HG02588 (cell line): ENCODE measurements around the gene TRPM3.

Source experiments
- ATAC-seq: cut with Tn5 transposase; IDR thresholded peaks from one replicate; pipeline ENCODE4 v1.9.1; 2021; ENCODE audit warnings: mild to moderate bottlenecking, moderate library complexity; ENCODE audit not compliant: unreplicated experiment

Gene TRPM3

DNA sequence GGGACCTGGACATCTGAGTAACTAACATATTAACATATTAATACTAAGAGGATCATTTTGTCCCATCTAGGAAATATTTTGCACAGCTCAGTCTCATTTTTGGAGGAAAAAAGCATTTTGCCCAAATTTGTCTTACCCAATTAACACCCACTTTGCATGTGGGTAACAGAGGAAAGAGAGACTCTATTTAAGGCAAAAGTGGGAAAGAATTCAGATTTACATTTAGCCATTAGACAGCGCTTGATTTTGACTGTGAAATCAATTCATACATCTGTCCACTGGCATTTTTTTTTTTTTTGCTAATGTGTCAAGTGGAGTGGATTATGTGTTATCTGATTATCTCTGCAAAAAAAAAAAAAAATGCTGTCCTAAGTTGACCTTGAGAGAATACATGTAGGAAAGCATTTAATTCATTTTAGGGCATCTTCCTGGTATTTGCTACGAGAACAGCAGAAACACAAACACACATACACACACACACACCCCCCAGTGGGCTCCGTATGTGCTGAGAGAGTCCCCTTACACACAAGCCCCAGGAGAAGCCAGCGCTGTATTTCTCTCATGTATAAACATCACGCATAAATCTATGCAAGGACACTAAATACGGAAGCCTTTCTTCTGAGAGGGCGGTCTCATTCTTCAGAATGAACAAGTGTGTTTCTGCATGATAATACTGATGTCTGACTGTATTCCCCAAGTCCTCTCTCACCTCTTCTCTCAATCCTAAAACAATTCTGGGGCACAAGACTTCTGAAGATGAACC is 505.0 kb downstream of the TRPM3 start:
- no peak for ATAC-seq

DNA sequence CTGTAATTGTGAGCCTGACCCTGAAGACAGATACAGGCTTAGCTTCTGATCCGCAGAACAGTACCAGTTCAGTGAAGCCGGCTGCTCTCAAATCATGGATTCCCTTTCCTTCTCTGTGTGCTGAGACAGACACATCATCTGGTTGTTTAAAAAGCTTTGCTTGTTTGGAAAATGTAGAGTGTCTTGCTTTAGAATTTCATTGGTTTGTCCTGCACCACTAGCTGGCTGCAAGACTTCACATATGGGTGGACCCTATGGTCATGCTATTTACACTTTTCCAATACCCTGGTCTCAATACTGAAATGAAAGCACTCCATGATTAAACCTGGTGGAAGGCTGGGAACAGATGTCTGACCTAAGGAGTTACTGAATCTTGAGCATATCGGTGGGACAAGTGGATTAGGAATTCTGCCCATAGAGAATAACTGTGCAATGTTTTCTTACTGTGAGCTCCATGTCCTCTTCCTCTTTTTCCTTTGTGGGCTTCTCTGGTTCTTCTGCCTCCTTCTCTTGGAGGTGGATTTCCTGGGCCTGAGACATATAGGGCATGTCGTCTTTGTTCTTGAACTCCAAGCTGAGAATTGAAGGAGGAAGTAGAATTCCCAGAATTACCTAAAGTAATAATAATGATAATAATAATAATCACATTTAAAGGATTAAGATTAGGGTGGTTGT is 505.8 kb downstream of the TRPM3 start:
- no peak for ATAC-seq

DNA sequence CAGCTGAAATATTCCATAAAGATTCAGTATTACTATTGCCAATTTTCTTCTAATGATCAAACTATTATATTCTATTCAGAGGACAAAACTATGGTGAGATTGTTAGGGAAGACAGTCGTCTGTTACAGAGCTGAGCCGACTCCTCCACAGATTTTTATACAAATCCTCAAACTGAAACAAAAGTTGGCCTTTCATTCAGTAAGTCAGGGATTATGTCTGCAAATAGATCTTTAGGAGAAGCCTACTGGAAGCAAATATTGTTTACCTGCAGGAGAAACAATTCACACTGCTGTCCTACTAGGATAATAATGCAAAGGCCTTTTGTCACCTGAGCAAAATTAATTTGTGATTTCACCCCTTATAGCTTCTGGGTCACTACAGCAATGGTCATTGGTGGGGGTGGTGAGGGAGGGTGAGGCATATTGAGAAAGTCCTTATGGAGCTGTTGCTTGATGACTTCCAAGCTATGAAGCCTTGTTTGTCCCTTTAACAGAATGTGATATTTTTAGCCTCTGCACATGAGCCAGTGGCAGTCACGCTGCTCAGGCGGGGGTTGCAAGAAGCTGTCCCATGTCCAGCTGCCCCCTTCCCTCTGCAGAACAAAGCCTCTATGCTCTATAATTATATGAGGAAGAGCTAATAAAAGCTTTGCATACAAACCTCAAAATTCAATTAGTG is 506.5 kb downstream of the TRPM3 start:
- no peak for ATAC-seq

DNA sequence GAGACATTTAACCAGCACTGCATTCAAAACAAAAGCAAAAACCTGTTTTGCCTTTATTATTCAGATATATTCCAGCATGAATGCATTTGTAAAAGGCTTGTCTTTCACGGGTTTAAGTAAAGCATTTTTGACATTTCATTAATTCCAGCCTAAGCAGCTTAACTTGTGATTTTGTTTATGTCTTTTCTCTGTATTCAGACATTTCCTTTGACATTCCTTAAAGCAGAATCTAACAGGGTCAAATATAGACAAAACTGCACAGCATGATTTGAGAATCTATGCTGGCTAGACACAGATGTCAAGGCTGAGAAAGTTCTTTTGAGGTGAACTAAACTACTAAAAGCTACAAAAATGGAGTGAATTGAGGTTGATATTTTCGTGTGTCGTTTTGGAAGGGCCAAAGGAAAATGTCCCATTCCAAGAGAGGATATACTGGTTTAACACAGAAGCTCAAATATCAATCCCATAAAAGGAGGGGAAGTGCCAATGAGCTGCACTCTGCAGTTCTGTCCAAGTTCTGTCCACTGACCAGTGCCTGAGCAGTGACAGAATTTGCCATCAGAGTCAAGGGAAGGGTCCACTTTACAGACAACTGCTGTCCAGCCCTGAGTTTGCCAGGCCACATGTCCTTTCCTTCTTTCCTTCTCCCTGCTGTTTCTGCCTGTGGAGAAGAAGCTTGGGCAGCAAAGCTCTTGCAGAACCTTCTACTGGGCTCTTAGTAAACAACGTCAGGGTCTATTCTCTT is 508.2 kb downstream of the TRPM3 start:
- ATAC-seq = no peak

DNA sequence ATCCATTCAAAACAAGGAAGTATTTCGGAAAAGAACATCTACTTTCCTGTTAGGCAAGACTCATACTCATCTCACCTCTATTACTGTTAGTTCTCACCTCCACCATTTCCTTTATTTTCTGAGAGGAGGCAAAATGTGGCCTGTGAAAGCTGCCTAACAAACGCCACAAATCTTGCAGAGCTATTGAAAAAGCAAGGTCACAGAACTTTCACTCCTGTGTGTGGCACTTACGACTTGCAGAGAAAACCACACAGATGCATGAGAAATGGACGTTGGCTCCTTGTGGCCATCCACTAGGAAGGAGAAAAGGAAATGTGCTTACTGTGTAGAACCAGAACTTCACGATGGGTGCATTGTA is 511.2 kb downstream of the TRPM3 start:
- no peak for ATAC-seq

DNA sequence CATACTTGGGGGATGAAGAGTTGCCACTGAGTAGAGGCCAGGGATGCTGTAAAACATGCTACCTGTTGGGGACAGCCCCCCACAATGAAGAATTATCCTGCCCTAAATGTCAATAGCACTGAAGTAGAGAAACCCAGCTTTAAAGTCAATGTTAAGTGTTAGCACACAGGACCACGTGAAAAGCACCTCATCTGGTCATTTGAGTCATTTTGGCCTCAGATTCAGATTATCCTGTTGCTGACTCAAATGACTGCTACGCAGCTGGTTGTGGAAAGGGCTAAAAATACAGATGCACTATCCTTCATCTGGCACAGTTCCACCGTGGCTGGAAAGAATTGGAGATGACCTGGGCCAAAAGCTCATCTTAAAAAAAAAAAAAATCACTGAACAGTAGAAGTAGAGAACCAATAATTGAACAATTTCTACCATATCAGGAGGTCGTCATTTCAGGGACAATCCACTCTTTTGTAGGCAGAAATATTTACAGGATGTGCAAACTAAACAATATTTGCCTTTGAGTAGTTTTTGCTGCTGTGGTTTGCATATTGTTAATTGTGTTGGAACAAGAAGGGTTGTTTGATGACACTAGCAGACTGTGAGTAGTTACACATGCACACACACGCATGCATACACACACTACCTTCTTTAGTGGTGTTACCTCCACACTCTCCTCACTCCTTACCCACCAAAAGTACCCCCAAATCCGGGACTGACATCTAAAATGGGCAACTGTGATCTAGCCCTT is 511.7 kb downstream of the TRPM3 start:
- no peak for ATAC-seq

DNA sequence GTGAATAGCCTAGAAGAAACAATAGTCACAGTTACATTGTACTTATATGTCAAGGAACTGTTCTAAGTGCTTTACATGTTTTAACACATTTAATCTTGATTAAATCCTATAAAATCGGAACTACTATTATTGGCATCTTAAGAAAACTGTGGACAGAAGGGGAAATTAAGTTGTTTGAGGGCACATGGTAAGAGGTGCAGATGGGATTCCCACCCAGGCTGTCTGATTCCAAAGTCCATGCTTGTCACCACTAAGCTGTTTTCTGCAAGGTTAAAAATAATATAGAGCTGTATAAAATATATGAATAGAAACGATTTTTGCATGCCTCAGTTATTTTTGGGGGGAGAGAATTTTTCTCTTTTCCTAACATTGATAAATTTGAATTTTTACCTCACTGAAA is 512.4 kb downstream of the TRPM3 start:
- ATAC-seq = no peak

DNA sequence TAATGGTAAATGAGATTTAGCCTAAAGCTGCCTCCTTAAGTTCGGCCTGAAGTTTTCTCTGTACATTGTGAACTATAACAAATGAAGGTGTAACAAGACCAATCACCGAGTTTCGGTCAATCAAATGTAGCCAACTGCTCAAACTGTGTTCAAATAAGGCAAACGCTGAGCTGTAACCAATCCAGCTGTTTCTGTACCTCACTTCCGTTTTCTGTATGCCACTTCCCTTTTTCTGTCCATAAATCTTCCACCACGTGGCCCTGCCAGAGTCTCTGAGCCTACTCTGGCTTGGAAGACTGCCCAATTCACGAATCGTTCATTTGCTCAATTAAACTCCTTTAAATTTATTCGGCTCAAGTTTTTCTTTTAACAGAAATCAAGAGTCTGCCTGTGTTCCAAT is 513.5 kb downstream of the TRPM3 start:
- ATAC-seq = no peak

DNA sequence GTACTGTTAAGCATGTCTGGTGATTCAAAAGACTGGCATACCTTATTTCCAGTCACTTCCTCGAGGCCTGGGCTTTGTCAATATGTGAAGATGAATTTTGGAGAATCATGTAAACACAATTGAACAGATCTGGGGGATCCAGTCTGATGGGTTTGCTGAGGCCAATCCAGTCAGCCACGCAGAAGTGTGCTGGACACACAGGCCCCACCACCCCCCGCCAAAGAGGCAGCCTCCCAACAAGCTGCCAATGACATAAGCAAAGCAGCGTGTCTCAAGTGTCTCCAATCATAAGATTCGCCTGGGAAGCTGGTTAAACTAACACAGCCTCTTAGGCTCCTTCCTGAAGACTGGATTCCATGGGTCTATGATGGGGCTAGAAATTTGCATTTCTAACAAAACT is 514.1 kb downstream of the TRPM3 start:
- no peak for ATAC-seq

DNA sequence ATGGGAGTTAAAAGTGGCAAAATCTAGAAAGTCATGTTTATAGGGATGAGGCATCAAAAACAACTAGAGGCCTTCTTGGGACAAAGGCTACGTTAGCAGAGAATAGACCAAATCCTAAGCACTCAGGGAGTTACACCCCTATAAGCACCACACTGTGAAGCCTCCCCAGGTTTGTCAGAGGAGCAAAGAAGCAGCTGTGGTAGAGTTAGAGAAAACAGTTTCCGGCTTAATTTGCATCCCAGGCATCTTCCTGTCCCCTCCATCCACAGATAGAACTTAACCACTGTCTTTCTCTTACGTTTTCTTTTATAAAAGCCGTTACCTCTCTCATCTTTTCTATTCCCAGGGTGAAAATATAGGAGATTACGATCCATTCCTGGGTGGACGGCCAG is 518.4 kb downstream of the TRPM3 start:
- ATAC-seq = no peak

DNA sequence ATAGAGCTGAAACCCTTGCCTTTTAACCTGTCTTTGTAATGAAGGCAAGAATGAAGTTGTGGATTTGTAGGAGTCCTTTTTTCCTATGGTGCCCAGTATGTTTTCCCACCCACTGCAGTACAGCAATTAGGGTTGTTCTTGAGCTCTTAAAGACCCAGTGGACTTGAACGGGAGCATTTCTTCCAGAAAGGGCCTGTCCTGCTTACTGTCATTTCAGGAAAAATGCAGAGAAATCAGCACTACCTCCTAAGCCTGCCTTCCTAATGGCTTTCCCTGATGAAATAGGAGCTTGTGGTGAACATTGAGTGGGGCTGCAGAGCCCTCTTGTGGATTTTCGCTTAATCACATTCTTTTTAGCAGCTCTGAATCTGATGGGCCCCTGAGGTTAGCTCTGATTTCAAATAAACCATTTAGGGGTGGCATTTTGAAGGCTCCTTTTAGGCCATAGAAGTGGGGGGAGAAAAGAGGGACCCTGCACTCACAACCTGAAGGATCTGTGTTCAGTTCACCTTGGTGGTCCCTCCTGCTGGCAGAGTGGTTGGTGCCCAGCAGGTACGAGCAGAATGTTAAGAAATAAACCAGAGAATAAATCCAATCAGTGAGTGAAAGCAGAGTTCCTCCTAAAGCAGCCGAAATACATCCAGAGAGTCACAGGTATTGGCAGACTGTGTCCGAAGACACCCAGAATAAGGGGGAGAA is 519.0 kb downstream of the TRPM3 start:
- peak; percentile 87 for ATAC-seq

DNA sequence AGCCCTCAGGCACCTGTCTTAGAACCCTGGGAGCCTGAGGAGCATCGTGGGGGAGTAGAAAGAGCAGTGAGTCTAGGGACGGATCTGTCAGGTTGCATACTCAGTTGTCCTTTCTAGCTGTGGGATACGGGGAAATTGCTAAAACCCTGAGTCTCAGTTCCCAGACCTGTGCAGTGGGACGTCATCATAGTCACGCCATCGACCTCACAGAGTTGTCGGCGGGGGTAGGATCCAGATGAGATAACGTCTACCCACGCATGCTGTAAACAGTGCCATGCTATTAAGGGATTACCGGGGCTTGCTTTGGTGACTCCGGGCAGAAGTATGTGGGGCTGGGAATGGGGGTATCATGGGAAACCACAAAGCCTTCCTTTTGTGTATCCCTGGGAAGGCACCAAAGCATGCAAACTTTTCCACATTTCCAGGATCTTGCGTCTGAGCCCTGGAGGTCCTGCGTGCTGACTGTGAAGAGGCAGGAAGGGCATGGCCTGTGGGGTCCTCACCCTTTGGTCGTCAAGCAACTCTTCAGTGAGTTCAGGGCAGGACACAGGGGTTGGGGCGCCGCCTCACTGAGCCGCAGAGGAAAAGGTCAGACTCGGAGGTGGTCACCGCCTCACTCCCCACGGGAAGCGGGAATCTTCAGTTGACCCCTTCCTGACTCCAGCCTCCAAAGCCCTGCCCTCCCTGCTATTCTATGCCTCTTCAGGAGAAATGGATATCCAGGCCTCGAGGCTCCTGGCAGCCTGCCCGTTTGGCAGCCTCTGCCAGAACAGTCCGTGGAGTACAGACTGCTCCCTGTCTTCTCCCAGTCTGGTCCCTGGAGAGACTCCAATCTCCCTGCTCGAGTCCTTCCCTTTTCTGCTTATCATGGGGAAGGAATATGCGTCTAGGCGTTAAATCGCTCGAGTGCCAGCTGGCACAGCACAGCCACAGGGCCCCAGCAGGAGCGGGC is 520.1 kb downstream of the TRPM3 start:
- ATAC-seq = no peak

DNA sequence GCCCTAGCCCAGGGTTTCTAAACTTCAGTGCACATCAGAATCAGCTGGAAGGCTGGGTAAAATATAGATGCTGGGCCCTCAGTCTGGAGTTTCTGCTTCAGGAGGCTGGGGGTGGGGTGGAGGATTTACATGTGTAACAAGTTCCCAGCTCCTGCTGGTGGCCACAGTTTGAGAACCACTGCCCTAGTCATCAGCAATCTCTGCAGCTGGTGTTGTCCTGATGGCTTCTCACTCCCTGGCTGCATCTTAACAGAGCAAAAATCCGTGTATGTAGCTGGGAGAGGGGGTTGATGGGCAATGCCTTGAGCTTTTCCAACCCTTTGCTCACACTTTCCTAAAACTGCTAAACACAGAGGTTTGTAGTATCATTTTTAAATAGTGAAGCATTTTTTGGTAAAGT is 520.9 kb downstream of the TRPM3 start:
- no peak for ATAC-seq

DNA sequence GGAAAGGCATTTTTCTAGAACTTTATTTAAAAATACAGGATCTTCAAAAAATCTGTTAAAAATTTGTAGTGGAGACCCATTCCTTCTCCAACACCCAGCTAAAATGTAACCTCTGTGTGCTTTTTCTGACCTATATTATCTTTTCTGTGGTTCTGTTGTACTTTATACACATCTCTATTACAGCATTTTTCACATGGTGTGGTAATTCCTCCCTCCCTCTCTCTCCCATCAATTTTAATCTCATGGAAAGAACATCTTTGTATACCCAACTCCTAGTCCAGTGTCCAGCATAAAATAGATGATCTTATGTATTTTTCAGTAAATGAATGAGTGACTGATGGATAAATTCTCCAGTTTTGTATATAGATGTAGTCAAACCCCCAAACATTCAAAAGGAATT is 523.5 kb downstream of the TRPM3 start:
- ATAC-seq = no peak

DNA sequence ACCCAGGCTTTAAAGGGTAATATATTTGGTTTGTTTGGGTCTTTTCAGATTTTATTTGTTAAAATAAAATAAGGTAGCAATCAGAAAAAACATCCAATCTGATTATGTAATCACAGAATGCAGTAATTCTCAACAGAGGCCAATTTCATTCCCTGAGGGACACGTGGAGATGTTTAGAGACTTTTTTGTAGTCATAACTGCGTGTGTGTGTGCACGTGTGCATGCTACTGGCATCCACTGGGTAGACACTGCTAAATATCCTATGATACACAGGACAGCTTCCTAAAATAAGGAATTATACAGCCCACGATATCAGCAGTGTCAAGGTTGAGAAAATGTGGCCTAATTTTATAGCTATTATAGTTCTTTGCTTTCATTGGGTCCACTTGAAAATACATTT is 526.2 kb downstream of the TRPM3 start:
- ATAC-seq = no peak

DNA sequence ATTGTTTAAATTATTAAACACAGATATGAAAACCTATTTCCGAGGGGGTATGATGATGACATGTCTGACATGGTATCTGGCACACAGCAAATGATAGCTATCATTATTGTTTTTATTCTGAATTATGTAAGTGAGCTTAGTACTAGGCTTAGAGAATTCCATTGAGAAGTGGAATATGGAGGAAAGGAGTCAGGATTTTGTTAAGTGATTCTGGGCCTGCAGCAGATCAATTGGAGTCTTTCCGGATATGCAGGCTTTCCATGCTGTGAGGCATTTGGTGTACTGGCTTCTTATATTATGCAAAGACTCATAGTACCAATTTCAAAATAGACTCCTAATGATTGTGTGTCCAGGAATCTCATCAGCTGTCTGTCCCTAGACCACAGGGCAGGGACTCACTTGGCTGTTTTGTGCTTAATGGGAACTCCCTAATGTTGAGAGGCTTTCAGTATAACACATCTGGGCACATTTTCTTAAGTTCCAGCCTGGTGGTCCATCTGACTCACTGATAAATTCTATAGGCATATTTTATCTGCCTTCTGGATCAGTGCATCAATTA is 527.0 kb downstream of the TRPM3 start:
- ATAC-seq = no peak

DNA sequence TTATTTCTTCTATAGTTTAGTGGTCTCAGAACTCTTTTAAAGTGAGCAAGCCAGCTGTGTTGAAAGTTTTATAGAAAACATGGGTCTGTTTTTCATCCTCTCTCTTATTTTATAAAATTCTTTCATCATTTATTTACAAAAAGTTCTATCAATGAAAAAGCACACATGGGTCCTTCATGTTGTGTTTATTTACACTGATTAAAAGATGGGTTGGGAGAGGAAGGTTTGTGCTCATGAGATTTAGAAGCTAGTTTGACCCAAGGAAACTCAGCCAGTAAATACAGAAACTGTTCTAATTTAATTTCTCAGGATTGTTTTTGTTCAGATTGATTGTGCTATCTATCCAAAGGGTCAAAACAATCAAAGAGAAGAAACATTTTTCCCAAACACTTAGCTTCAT is 528.2 kb downstream of the TRPM3 start:
- no peak for ATAC-seq

DNA sequence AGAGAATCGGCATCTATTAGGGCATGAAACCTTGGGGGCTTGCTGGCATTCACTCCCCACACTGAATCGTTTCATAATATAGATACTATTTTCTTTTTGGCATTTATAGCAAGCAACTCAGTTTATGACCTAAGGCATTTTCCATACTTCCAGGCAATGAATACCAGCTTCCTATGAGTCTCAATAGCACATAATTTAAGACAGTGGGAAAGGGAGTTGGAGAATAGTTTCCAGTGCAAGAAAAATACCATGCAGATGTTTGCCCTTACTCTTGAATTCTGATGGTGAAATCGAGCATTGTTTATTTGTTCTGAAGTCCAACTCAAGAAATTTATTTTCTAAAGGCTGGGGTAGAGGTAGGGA is 531.1 kb downstream of the TRPM3 start:
- ATAC-seq = no peak
